ENCODE data around the gene SAMD3.
"Not testable (repeated sequence)": the region's sequence is repeated elsewhere in the genome, so short reads cannot be mapped to it uniquely, and the experiment has no call there.

Gene SAMD3

DNA sequence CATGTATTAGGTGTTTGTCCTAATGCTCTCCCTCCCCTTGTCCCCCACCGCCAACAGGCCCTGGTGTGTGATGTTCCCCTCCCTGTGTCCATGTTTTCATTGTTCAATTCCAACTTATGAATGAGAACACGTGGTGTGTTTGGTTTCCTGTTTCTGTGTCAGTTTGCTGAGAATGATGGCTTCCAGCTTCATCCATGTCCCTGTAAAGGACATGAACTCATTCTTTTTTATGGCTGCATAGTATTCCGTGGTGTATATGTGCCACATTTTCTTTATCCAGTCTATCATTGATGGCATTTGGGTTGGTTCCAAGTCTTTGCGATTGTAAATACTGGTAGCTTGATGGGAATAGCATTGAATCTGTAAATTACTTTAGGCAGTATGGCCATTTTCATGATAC is 52.6 kb downstream of the SAMD3 start:
- DNase-seq, result not testable (repeated sequence)

DNA sequence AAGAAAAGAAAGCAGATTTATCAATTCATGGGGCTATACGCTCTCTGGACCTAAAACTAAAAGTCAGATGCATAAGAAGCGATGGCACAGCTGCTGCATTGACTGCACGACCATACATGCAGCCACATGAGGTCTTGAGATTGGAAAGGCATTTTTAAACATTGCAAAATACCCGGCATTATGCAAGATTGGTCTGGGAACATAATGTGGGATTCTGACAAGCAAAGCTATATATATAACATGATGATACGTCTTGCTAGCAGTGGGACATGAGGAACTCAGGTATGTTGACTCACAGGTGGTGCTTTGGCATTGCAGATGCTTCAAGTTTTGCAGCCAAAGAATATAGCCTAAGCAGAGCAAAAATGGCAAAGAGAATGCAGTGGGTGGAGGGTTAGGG is 55.1 kb downstream of the SAMD3 start:
- DNase-seq, result no peak

GRCh38 chr6:130164251-130164650 is 58.5 kb downstream of the SAMD3 start:
- DNase-seq, result no peak

DNA sequence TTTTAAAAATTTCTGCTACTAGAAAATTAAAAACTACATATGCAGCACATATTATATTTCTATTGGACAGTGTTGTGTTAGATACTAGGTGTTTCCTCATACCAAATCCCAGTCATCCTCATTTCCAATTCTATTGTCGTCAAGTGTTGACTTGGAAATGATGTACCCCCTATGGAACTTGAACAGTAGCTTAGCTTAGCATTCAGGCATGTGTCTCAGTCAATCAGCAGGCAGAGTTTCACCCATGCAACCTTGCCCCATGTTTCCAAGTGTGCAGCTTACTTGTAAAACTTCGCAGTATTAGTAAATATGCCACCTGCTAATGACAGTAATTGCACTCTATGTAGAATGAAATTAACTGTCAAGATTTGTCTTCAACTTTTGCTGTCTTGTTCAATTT is 59.5 kb downstream of the SAMD3 start:
- no peak for DNase-seq

DNA sequence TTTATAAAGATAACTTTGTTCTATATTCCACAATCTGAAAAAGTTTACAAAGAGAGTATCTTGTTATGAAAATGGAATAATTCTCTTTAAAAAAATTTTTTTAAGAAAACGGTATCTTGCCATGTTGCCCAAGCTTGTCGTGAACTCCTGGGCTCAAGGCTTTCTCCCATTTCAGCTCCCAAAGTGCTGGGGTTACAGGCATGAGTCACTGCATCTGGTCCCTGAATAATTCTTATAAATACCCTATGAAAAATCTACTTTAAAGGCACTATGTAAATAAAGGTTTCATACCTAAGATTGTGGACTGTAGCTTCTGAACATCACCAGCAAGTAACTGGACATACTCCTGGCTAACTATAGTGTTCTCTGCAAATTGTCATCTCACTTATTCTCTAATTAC is 60.3 kb downstream of the SAMD3 start:
- DNase-seq, result no peak

GRCh38 chr6:130161683-130162404 is 60.9 kb downstream of the SAMD3 start:
- DNase-seq, result no peak

DNA sequence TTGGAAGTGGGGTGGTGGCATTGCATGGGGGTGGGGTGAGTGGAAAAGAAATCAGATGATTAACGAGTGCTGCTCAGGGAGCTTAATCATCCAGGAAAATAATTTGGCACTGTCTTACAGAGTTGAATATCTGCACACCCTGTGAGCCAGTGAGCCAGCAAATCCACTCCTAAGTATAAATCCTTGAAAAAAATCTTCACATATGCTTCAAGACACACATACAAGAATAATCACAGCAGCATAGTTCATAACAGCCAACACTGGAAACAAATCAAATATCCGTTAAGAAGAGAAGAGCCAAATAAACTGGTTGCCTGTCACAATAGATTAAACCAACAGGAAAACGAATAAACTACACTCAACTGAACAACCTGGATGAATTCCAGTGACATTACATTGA is 62.8 kb downstream of the SAMD3 start:
- no peak for DNase-seq

DNA sequence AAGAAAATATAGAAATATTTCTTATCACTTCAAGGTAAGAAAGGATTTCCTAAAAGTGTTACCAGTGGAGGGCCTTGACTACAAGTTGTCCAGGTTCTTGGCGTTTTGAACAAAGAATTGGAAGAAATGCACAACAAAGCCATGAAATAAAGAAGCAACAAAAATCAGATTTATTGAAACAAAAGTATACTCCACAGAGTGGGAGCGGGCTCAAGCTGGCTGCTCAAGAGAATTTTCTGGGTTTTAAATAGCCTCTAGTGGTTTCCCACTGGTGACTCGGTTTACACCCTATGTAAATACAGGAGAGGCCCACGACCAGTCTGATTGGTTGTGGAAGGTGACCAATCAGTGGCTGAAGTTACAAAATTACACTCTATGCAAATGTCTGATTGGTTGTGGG is 64.2 kb downstream of the SAMD3 start:
- no peak for DNase-seq

GRCh38 chr6:130158056-130158455 is 64.7 kb downstream of the SAMD3 start:
- no peak for DNase-seq

GRCh38 chr6:130156908-130157307 is 65.8 kb downstream of the SAMD3 start:
- no peak for DNase-seq

GRCh38 chr6:130152908-130153510 is 69.7 kb downstream of the SAMD3 start:
- DNase-seq, result no peak

DNA sequence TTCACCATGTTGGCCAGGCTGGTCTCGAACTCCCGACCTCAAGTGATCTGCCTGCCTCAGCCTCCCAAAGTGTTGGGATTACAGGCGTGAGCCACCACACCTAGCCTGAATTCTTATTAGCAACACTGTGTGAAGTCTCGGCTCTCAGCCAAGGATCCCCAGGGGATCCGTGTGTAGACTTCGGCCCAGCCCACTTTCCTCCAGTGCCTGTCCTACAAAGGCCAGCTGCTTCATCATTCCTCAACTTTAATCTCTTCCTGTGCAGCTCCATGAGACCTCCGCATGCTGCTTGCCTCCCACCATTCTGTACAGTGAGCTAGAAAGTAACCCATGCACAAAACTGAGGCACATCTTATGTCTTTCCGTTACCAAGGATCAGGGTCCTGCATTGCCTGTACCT is 71.8 kb downstream of the SAMD3 start:
- DNase-seq, result no peak

- DNase-seq, result not testable (repeated sequence)
Measured at GRCh38 chr6:130149016-130149415, 73.7 kb downstream of the SAMD3 start.

GRCh38 chr6:130148181-130148580 is 74.6 kb downstream of the SAMD3 start:
- DNase-seq, result no peak

- DNase-seq, result no peak
Measured at GRCh38 chr6:130147111-130147510, 75.6 kb downstream of the SAMD3 start.

GRCh38 chr6:130143709-130144108 is 79.0 kb downstream of the SAMD3 start:
- DNase-seq, result no peak

- DNase-seq, result no peak
Measured at GRCh38 chr6:130140084-130140483, 82.7 kb downstream of the SAMD3 start.

DNA sequence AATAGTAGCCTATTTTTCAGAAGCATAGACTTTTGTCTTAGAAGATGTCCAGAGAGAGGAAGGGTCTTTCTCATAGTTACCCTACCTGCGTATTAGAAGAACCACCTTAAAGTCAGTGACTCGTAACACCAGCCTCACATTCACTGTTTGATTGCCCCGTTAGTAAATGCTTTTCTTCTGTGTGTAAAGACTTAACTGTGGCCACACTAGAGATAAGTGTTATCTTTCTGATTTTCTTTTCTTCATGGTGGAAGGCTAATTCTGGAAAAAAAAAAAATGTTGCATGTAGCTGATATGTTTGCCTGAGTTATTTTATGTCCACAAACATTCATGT is 83.9 kb downstream of the SAMD3 start:
- DNase-seq, result no peak

DNA sequence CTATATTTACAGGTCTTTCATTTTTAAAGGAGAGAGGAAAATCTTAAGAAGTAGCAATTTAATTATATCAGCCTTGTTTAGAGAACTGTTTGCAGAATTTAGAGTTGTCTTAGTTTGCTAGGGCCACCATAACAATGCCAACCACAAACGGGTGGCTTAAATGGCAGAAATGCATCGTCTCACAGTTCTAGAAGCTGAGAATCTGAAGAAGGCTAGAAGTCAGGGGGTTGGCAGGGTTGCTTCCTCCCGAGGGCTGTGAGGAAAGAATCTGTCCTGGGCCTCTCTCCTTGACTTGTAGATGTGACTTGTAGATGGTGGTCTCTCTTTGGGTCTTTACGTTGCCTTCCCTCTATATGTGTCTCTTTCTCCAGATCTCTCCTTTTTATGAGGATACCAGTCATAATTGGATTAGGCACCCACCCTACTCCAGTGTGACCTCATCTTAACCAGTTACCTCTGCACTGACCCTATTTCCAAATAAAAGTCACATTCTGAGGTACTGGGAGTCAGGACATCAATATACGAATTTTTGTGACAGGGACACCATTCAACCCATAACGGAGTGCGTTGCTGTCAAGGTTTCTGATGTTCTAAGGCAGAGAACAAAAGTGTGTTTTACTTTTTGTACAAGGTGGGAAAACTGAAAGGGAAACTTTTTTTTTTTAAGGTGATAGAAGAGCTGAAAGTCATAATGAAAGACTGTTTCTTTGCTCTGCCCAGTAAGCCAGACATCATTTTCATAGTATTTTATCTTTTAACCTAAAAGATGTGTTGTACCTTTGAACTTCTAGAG is 84.4 kb downstream of the SAMD3 start:
- no peak for DNase-seq

GRCh38 chr6:130136798-130137197 is 86.0 kb downstream of the SAMD3 start:
- no peak for DNase-seq

GRCh38 chr6:130134582-130134981 is 88.2 kb downstream of the SAMD3 start:
- no peak for DNase-seq

DNA sequence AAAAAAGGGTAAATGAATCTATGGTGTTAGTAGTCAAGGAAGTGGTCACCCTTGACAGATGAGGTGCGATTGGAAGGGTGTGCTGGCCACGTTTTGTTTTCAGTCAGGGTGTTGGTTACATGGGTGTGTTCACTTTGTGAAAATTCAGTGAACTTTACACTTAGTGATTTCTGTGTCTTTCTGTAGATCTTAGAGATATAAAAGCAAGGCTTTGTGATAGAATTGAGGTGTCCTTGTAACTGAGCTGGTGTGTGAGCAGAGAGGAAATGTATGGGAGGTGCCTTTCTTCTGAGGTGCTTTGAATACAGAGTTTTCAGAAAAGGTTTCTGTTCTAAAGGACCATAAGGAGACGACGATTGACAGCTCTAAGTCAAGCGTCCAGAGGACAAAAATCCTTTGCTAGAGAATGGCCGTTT is 90.5 kb downstream of the SAMD3 start:
- no peak for DNase-seq

- DNase-seq, result no peak
Measured at GRCh38 chr6:130129762-130130246, 92.9 kb downstream of the SAMD3 start.

- no peak for DNase-seq
Measured at GRCh38 chr6:130128326-130128725, 94.4 kb downstream of the SAMD3 start.
